ENCODE measurements around the gene SLC25A23. TPM values are rescaled to one million over a fixed set of nuclear protein-coding genes. Genes with fewer than 3 reads are reported as not detected.

The SLC25A23 gene
- total and polyA plus RNA-seq, 9 of the 15 experiments (the other 6 are each of a cell fraction or from before 2014, with no cell fraction given) = 6.1 to 72.0 (median 26.6) TPM

GRCh38 chr19:6424195-6424938, 35.2 kb downstream of the SLC25A23 start, which contains the start of gene KHSRP (continued):
- TF ChIP-seq, protein P1, sequence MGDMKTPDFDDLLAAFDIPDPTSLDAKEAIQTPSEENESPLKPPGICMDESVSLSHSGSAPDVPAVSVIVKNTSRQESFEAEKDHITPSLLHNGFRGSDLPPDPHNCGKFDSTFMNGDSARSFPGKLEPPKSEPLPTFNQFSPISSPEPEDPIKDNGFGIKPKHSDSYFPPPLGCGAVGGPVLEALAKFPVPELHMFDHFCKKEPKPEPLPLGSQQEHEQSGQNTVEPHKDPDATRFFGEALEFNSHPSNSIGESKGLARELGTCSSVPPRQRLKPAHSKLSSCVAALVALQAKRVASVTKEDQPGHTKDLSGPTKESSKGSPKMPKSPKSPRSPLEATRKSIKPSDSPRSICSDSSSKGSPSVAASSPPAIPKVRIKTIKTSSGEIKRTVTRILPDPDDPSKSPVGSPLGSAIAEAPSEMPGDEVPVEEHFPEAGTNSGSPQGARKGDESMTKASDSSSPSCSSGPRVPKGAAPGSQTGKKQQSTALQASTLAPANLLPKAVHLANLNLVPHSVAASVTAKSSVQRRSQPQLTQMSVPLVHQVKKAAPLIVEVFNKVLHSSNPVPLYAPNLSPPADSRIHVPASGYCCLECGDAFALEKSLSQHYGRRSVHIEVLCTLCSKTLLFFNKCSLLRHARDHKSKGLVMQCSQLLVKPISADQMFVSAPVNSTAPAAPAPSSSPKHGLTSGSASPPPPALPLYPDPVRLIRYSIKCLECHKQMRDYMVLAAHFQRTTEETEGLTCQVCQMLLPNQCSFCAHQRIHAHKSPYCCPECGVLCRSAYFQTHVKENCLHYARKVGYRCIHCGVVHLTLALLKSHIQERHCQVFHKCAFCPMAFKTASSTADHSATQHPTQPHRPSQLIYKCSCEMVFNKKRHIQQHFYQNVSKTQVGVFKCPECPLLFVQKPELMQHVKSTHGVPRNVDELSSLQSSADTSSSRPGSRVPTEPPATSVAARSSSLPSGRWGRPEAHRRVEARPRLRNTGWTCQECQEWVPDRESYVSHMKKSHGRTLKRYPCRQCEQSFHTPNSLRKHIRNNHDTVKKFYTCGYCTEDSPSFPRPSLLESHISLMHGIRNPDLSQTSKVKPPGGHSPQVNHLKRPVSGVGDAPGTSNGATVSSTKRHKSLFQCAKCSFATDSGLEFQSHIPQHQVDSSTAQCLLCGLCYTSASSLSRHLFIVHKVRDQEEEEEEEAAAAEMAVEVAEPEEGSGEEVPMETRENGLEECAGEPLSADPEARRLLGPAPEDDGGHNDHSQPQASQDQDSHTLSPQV (IDR thresholded peaks at IDR 0.05) = no peak
- TF ChIP-seq POLR2H (tag; IDR thresholded peaks at IDR 0.05; ENCODE audit: low read depth) = 0 out of 2 replicates have a peak, but pooled peaks have one; percentile 24
- no peak for TF ChIP-seq CBX1 (IDR thresholded peaks at IDR 0.05; ENCODE audit: low read depth)
- TF ChIP-seq JUNB (CRISPR knock-in tag; conservative IDR thresholded peaks at IDR 0.05) = no peak
- TF ChIP-seq ZNF696 (CRISPR knock-in tag; conservative IDR thresholded peaks at IDR 0.05) = no peak
- TF ChIP-seq ZNF57 (CRISPR knock-in tag; IDR thresholded peaks at IDR 0.05) = no peak

Measured in K562 (cell line).